ENCODE results near the gene ANKS1B. TPM values are rescaled to one million over a fixed set of nuclear protein-coding genes. Genes with fewer than 3 reads are reported as not detected.
A peak's percentile ranks its signal among the peaks of the same experiment; 100 is the strongest.

Gene ANKS1B
- total RNA-seq, 1 experiment from 2014 or later = 5.8 TPM

DNA sequence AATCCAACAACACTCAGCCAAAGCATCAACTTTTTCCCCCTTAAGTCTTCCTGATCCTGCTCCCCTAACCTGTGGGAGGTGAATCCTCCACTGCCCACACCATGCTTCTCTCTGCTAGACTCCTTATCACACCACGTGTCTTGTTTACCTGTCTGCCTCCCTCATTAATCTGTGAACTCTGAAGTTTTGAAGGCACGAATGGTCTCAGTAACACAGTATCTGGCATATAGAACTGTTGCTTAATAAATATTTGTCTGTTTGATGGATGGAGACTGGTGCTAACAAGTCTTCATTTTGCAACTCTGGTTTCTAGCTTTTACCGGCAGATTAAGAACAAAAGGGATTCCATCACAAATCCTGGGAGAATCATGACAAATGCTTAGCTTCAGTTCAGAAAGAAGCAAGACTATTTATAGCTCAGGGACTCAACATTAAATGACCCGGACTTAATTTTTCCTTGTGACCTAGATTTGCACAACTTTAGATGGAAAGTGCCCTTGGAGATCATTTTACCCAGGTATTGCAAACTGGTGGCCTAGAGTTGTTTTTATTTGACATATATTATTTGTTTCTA is 1072.2 kb downstream of the ANKS1B start:
- TF ChIP-seq NR1H2 (CRISPR knock-in tag; IDR thresholded peaks at IDR 0.05) = no peak
- TF ChIP-seq, protein P1, sequence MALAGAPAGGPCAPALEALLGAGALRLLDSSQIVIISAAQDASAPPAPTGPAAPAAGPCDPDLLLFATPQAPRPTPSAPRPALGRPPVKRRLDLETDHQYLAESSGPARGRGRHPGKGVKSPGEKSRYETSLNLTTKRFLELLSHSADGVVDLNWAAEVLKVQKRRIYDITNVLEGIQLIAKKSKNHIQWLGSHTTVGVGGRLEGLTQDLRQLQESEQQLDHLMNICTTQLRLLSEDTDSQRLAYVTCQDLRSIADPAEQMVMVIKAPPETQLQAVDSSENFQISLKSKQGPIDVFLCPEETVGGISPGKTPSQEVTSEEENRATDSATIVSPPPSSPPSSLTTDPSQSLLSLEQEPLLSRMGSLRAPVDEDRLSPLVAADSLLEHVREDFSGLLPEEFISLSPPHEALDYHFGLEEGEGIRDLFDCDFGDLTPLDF (CRISPR knock-in tag; IDR thresholded peaks at IDR 0.05) = no peak
- TF ChIP-seq, protein P2, sequence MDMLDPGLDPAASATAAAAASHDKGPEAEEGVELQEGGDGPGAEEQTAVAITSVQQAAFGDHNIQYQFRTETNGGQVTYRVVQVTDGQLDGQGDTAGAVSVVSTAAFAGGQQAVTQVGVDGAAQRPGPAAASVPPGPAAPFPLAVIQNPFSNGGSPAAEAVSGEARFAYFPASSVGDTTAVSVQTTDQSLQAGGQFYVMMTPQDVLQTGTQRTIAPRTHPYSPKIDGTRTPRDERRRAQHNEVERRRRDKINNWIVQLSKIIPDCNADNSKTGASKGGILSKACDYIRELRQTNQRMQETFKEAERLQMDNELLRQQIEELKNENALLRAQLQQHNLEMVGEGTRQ (CRISPR knock-in tag; IDR thresholded peaks at IDR 0.05) = no peak
- TF ChIP-seq ELF4 (CRISPR knock-in tag; IDR thresholded peaks at IDR 0.05; ENCODE audit: low read depth) = no peak
- DNase-seq (ENCODE audit: low spot score) (no peak), ATAC-seq (no peak)
- H3K9me3 Mint-ChIP-seq = no peaks in the 10 kb centered on the region
- no peak overlapping the region for H3K27ac Mint-ChIP-seq
- H3K27me3 Mint-ChIP-seq (ENCODE audit: low read depth) = peaks cover 4% of the 10 kb centered on the region; the same call in 1 of the 2 replicates
- no peak overlapping the region for H3K4me3 Mint-ChIP-seq
- ChIA-PET POLR2A (no interaction called here), CTCF (no interaction called here)
- peaks cover 10% of the 10 kb centered on the region for H3K4me1 Mint-ChIP-seq
- no peaks in the 10 kb centered on the region for H3K36me3 Mint-ChIP-seq

DNA sequence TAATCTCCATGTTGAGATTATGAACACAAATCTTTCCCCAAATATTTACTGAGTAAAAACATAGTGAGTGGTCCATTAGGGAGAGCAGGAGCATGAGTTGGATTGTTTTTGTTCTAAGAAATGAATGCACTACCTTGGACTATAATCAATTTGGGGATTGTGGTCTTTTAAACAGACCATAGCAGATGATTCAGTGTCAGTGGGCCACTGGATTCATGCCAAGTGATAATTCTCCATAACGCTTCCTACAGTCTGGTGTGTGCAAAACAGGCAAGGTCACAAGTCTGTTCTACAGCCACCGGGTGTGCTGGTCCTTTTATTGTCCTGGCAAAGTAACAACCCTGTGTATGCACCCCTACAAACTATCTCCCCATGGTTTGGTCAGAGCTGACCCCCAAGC is 1073.3 kb downstream of the ANKS1B start:
- DNase-seq (ENCODE audit: low spot score) (no peak), ATAC-seq (no peak)
- CTCF ChIA-PET = no interaction called here

DNA sequence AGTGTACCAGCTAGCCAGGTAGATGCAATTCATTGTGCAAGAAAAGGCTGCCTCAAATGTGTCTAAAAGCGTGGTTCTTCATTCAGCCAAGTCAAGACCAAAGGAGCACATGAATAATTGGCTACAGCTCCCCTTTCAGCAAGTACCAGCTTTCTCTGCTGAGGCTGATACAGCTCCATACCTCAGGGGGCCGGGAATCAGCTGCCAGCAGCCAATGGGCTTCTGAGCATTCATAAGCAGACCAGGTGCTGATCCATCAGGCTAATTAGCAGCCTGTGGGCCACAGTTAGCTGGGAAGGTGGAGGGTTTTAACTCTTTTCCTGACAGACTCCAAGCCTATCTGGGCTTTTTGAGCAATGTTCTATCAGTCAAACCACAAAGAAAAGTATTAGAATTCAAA is 1075.0 kb downstream of the ANKS1B start:
- Mint-ChIP-seq H3K27me3 (ENCODE audit: low read depth) (peaks cover 6% of the 10 kb centered on the region), H3K9me3 (no peaks in the 10 kb centered on the region), H3K4me3 (no peak overlapping the region), H3K27ac (no peak overlapping the region), H3K36me3 (no peaks in the 10 kb centered on the region), H3K4me1 (peaks cover 10% of the 10 kb centered on the region)
- CTCF ChIA-PET = interaction anchor here (0.9 to 1.4 kb wide), 2 partner anchors 13 to 89 kb away, joined by 3 to 6 read pairs; no protein-coding TSS in a partner anchor
- ATAC-seq = peak; percentile 100
- no peak for TF ChIP-seq SMAD3 (CRISPR knock-in tag; IDR thresholded peaks at IDR 0.05; ENCODE audit: borderline replicate concordance)
- POLR2A ChIA-PET = interaction anchor here (0.6 kb wide), 1 partner anchor 1348 kb away, joined by 7 read pairs; no protein-coding TSS in a partner anchor
- peak; percentile 73 for DNase-seq (ENCODE audit: low spot score)

More for the DNA sequence above, 1073.3 kb downstream of the ANKS1B start:
- POLR2A ChIA-PET = no interaction called here
- no peaks in the 10 kb centered on the region for H3K36me3 Mint-ChIP-seq
- H3K27ac Mint-ChIP-seq = no peak overlapping the region
- H3K4me3 Mint-ChIP-seq = no peak overlapping the region
- TF ChIP-seq JUN (CRISPR knock-in tag; IDR thresholded peaks at IDR 0.05) (no peak), SMAD3 (CRISPR knock-in tag; IDR thresholded peaks at IDR 0.05; ENCODE audit: borderline replicate concordance) (no peak)
- TF ChIP-seq, protein P3, sequence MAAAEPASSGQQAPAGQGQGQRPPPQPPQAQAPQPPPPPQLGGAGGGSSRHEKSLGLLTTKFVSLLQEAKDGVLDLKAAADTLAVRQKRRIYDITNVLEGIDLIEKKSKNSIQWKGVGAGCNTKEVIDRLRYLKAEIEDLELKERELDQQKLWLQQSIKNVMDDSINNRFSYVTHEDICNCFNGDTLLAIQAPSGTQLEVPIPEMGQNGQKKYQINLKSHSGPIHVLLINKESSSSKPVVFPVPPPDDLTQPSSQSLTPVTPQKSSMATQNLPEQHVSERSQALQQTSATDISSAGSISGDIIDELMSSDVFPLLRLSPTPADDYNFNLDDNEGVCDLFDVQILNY (CRISPR knock-in tag; IDR thresholded peaks at IDR 0.05) = no peak
- TF ChIP-seq, protein P4, sequence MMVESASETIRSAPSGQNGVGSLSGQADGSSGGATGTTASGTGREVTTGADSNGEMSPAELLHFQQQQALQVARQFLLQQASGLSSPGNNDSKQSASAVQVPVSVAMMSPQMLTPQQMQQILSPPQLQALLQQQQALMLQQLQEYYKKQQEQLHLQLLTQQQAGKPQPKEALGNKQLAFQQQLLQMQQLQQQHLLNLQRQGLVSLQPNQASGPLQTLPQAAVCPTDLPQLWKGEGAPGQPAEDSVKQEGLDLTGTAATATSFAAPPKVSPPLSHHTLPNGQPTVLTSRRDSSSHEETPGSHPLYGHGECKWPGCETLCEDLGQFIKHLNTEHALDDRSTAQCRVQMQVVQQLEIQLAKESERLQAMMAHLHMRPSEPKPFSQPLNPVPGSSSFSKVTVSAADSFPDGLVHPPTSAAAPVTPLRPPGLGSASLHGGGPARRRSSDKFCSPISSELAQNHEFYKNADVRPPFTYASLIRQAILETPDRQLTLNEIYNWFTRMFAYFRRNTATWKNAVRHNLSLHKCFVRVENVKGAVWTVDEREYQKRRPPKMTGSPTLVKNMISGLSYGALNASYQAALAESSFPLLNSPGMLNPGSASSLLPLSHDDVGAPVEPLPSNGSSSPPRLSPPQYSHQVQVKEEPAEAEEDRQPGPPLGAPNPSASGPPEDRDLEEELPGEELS (CRISPR knock-in tag; IDR thresholded peaks at IDR 0.05) = no peak
- peaks cover 4% of the 10 kb centered on the region; the same call in 1 of the 2 replicates for H3K27me3 Mint-ChIP-seq (ENCODE audit: low read depth)
- H3K9me3 Mint-ChIP-seq = no peaks in the 10 kb centered on the region
- H3K4me1 Mint-ChIP-seq = peaks cover 10% of the 10 kb centered on the region

DNA sequence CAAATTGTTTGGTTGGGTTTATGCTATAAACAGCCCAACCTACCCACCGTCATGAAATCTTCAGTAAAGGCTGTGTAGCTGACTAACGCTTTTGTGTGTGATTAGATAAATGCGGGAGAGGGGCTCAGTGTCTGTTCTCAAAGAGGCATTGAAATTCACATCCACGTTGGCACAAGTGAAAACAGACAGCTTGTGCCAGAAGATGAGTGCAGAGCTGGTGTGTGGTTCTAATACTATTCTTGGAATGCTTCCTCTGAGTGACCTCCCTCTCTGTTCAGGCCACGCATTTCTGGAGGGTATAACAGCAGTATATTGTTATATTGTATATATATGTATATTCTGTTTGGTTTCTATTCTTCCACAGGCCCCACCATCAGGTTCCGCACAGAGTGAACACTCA is 1075.9 kb downstream of the ANKS1B start:
- no peaks in the 10 kb centered on the region for H3K36me3 Mint-ChIP-seq
- peaks cover 6% of the 10 kb centered on the region for H3K27me3 Mint-ChIP-seq (ENCODE audit: low read depth)
- H3K9me3 Mint-ChIP-seq = no peaks in the 10 kb centered on the region
- peaks cover 10% of the 10 kb centered on the region for H3K4me1 Mint-ChIP-seq
- no peak overlapping the region for H3K4me3 Mint-ChIP-seq
- DNase-seq (ENCODE audit: low spot score) (no peak), ATAC-seq (no peak)
- POLR2A ChIA-PET = no interaction called here
- CTCF ChIA-PET = interaction anchor here (1.4 kb wide), 1 partner anchor 90 kb away, joined by 6 read pairs; no protein-coding TSS in a partner anchor
- H3K27ac Mint-ChIP-seq = no peak overlapping the region
- TF ChIP-seq, protein P5, sequence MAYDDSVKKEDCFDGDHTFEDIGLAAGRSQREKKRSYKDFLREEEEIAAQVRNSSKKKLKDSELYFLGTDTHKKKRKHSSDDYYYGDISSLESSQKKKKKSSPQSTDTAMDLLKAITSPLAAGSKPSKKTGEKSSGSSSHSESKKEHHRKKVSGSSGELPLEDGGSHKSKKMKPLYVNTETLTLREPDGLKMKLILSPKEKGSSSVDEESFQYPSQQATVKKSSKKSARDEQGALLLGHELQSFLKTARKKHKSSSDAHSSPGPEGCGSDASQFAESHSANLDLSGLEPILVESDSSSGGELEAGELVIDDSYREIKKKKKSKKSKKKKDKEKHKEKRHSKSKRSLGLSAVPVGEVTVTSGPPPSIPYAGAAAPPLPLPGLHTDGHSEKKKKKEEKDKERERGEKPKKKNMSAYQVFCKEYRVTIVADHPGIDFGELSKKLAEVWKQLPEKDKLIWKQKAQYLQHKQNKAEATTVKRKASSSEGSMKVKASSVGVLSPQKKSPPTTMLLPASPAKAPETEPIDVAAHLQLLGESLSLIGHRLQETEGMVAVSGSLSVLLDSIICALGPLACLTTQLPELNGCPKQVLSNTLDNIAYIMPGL (CRISPR knock-in tag; IDR thresholded peaks at IDR 0.05) = no peak
- TF ChIP-seq, protein P4 (CRISPR knock-in tag; IDR thresholded peaks at IDR 0.05) = no peak
- TF ChIP-seq NFE2L1 (CRISPR knock-in tag; IDR thresholded peaks at IDR 0.05) (no peak), FOXK1 (CRISPR knock-in tag; IDR thresholded peaks at IDR 0.05) (no peak), JAZF1 (CRISPR knock-in tag; IDR thresholded peaks at IDR 0.05) (no peak), ZBTB21 (CRISPR knock-in tag; IDR thresholded peaks at IDR 0.05; ENCODE audit: borderline replicate concordance) (no peak), ZNF416 (CRISPR knock-in tag; IDR thresholded peaks at IDR 0.05) (no peak), ZNF423 (CRISPR knock-in tag; IDR thresholded peaks at IDR 0.05) (no peak), PRRX2 (CRISPR knock-in tag; IDR thresholded peaks at IDR 0.05) (no peak), ZNF671 (CRISPR knock-in tag; IDR thresholded peaks at IDR 0.05) (no peak)
- TF ChIP-seq, protein P6, sequence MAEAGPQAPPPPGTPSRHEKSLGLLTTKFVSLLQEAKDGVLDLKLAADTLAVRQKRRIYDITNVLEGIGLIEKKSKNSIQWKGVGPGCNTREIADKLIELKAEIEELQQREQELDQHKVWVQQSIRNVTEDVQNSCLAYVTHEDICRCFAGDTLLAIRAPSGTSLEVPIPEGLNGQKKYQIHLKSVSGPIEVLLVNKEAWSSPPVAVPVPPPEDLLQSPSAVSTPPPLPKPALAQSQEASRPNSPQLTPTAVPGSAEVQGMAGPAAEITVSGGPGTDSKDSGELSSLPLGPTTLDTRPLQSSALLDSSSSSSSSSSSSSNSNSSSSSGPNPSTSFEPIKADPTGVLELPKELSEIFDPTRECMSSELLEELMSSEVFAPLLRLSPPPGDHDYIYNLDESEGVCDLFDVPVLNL (CRISPR knock-in tag; IDR thresholded peaks at IDR 0.05; ENCODE audit: borderline replicate concordance, low read depth) = no peak
